Adrenal gland (tissue), 12 donors: ENCODE measurements around the gene SERP2. TPM values are rescaled to one million over a fixed set of nuclear protein-coding genes. Genes with fewer than 3 reads are reported as not detected.

Source experiments
- DNase-seq, 7 donors: peaks; one replicate each; pipeline ENCODE4 v3.0.0-alpha.2; 2019 to 2020
- H3K27ac ChIP-seq, 5 donors: fragments of 200-600 bp; sonication (generic) in 4 of 5; 1 replicate in 3 of 5; 2 replicates in 2 of 5; pipeline versions ENCODE4 v1.5.1 to v1.8.0; 2016 to 2020; ENCODE audit warnings: mild to moderate bottlenecking in 1 of 5
- H3K27me3 ChIP-seq: fragments of 200-600 bp; 2 replicates; pipeline ENCODE4 v1.8.0; 2021
- H3K36me3 ChIP-seq, 2 donors: fragments of 200-600 bp; replicated peaks in 1 of 2; 1 replicate in 1 of 2; 2 replicates in 1 of 2; pipeline versions ENCODE4 v1.5.1 to v1.8.0; 2018 to 2022
- H3K4me1 ChIP-seq, 2 donors: fragments of 200-600 bp; replicated peaks in 1 of 2; 1 replicate in 1 of 2; 2 replicates in 1 of 2; pipeline versions ENCODE4 v1.5.1 to v1.8.0; 2018 to 2021
- H3K4me3 ChIP-seq, 4 donors: fragments of 200-600 bp; sonication (generic) in 3 of 4; one replicate each; pipeline ENCODE4 v1.5.1; 2016 to 2018
- H3K9me3 ChIP-seq, 3 donors: fragments of 200-600 bp; sonication (generic) in 1 of 3; replicated peaks in 1 of 3; 1 replicate in 2 of 3; 2 replicates in 1 of 3; pipeline versions ENCODE4 v1.5.1 to v1.8.0; 2016 to 2021
- POLR2A ChIP-seq, 2 donors: fragments of 450-650 bp; IDR thresholded peaks; one replicate each; pipeline ENCODE4 v1.6.1; 2017; ENCODE audit warnings: antibody characterized with exemption in 2 of 2, mild to moderate bottlenecking in 2 of 2, moderate library complexity in 1 of 2
- WGBS, 4 donors: extraction: QIAGEN DNeasy Blood & Tissue Kit in 2 of 4; methylation state at CpG; one replicate each; pipeline versions ENCODE4 v1.1.5 to v1.1.7; 2013 to 2017; 5-methylcytosine and 5-hydroxymethylcytosine counted together
- intact Hi-C, 2 donors: fragments of 100-400 bp; cut with DNase I; formaldehyde crosslinking; loops; one replicate each; pipeline versions ENCODE4 v1.14.1 to v1.15.0; 2022 to 2023
- polyA plus RNA-seq, 3 donors: library from polyadenylated mRNA; stranded (reverse); fragments of 200-250 nt in 2 of 3; fragments of 350-450 nt in 1 of 3; fragmentation: Illumina TruSeq in 1 of 3; extraction: RNeasy Lipid Tissue Mini Kit (QIAGEN cat#74804) in 1 of 3; gene quantifications; one replicate each; pipeline ENCODE4 v1.2.3, GENCODE V29; 2013 to 2014
- total RNA-seq, 9 donors: library from RNA; depleted of rRNA in 4 of 9; stranded (reverse); fragments of >200 nt in 4 of 9; fragments of 120-200 nt in 1 of 9; fragmentation: NEBNext Ultra II Directional in 1 of 9; extraction: Animal tissue kit (Norgen Biotek cat#: 25700) in 1 of 9; gene quantifications; one replicate each; pipeline versions ENCODE4 v1.1.0 to v1.2.4, GENCODE V29; 2013 to 2023
- TF ChIP-seq, protein P1 (sequence below), 6 experiments: fragments of 450-650 bp in 4 of 6; fragments of 200-600 bp in 2 of 6; sonication (generic) in 1 of 6; IDR thresholded peaks; 1 replicate in 5 of 6; 2 replicates in 1 of 6; pipeline versions ENCODE4 v1.5.1 to v1.8.0; 2016 to 2021; ENCODE audit warnings: antibody characterized with exemption in 6 of 6, mild to moderate bottlenecking in 2 of 6, moderate library complexity in 1 of 6
- donor health status: healthy with polysubstance abuse.
- donor health status: Bipolar disorder and iron deficiency.
- donor health status: DM: yes; HTN: yes; CAD: no.
- donor health status: DM: no; HTN: no; CAD: no.
- donor health status: DM: no; HTN: no; CAD: no.
- donor health status: DM: yes; HTN: yes; CAD: no.

The SERP2 gene
- total and polyA plus RNA-seq, 12 donors = 2.6 to 11.3 (median 4.5) TPM

DNA sequence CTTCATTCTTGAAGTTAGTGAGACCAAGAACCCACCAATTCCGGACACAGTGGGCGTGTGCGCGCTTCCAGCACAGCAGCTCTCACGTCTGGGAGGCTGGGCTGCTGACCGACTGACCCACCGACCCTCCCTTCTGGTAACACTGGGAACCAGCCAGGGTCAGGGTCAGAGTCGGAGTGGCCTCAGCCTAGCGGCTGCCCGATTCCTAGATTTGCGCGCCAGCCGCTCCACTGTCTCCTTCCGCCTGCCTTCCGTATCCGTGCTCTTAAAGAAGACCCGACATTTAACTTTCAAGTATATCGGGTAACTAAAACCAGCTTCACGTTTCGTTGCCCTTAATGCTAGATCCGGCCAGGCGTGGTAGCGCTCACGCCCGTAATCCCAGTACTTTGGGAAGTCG lies 41.1 kb downstream of the SERP2 start:
- Histone ChIP-seq H3K36me3 (no peaks in the 10 kb centered on the region), H3K4me1 (no peaks in the 10 kb centered on the region), H3K27me3 (no peaks in the 10 kb centered on the region), H3K9me3 (no peaks in the 10 kb centered on the region), H3K27ac (no peak overlapping the region), H3K4me3 (no peak overlapping the region)
- no peak for TF ChIP-seq POLR2A (IDR thresholded peaks at IDR 0.05)
- TF ChIP-seq, protein P1, sequence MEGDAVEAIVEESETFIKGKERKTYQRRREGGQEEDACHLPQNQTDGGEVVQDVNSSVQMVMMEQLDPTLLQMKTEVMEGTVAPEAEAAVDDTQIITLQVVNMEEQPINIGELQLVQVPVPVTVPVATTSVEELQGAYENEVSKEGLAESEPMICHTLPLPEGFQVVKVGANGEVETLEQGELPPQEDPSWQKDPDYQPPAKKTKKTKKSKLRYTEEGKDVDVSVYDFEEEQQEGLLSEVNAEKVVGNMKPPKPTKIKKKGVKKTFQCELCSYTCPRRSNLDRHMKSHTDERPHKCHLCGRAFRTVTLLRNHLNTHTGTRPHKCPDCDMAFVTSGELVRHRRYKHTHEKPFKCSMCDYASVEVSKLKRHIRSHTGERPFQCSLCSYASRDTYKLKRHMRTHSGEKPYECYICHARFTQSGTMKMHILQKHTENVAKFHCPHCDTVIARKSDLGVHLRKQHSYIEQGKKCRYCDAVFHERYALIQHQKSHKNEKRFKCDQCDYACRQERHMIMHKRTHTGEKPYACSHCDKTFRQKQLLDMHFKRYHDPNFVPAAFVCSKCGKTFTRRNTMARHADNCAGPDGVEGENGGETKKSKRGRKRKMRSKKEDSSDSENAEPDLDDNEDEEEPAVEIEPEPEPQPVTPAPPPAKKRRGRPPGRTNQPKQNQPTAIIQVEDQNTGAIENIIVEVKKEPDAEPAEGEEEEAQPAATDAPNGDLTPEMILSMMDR (IDR thresholded peaks at IDR 0.05) = no peak
- DNase-seq = no peak
- 91 to 97% (median 93%) methylated on average over 26 of the region's 26 CpGs for WGBS, 4 donors
- intact Hi-C loops = no loop called here

DNA sequence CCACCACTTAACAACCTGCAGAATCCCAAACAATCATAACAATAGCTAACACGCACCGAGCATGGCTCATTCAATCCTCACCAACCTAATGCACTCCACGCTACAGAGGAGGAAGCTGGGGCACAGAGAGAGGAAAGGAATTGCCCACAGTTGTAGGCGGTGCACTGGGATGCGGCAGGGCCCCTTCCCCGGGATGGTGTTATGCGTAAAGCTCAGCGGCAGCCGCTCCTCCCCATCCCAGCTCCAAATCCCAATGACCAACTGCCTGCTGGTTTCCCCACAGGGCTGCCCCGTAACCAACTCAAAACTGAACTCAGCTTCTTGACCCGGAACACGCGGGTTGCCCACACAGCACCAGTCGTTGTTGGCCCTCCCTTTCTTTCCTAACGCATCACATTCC lies 42.2 kb downstream of the SERP2 start:
- Histone ChIP-seq H3K4me1 (peaks cover 0 to 5% of the 10 kb centered on the region in 2 donors), H3K27ac (no peak overlapping the region), H3K9me3 (no peaks in the 10 kb centered on the region), H3K4me3 (no peak overlapping the region), H3K36me3 (no peaks in the 10 kb centered on the region), H3K27me3 (no peaks in the 10 kb centered on the region)
- TF ChIP-seq, protein P1 (IDR thresholded peaks at IDR 0.05) = no peak
- TF ChIP-seq POLR2A (IDR thresholded peaks at IDR 0.05) = no peak
- intact Hi-C loops = no loop called here
- 85 to 95% (median 86%) methylated on average over 15 of the region's 15 CpGs for WGBS, 4 donors
- DNase-seq = no peak

DNA sequence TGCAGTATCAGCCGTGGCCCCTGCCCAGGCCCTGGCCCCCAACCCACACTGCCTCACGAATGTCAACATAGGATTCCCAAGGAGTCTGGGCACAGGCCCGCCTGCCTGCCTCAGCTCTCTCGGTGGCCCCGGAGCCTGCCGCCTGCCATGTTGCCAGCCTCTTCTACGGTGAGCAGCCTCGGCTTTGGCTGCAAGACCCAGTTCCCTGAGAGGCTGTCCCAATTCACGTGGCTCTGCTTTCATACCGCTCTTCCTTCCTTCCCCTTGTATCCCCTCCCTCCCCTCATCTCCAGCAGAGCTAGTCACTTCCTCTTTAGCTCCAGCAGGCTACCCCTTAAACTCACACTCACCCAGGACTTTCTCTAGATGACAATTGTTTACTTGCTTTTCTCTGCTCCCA lies 42.7 kb downstream of the SERP2 start:
- intact Hi-C loops = no loop called here
- WGBS, 4 donors = 74 to 83% (median 80%) methylated on average over 10 of the region's 10 CpGs
- no peak for TF ChIP-seq POLR2A (IDR thresholded peaks at IDR 0.05)
- TF ChIP-seq, protein P1 (IDR thresholded peaks at IDR 0.05) = no peak

DNA sequence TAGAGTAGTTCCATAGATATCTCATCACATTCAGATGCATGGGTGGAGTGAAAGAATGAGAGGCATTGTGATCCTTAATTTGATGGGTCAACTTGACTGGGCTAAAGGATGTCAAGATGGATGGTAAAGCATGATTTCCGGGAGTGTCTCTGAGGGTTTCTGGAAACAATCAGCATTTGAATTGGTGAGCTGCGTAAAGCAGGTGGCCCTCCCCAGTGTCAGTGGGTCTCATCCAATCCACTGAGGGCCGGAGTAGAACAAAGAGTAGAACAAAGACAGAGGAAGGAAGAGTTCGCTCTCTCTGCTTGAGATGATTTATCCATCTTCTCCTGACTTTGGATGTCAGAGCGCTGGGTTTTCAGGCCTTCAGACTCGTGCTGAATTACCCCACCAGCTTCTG lies 43.1 kb downstream of the SERP2 start:
- TF ChIP-seq, protein P1 (IDR thresholded peaks at IDR 0.05) = no peak
- no peak for TF ChIP-seq POLR2A (IDR thresholded peaks at IDR 0.05)
- no peak for DNase-seq
- intact Hi-C loops = no loop called here
- 86 to 93% (median 92%) methylated on average over 6 of the region's 6 CpGs for WGBS, 4 donors
- Histone ChIP-seq H3K4me1 (peaks cover 0 to 6% of the 10 kb centered on the region in 2 donors), H3K4me3 (no peak overlapping the region), H3K27ac (no peak overlapping the region), H3K36me3 (no peaks in the 10 kb centered on the region), H3K9me3 (no peaks in the 10 kb centered on the region), H3K27me3 (no peaks in the 10 kb centered on the region)

More for the DNA sequence above, 42.7 kb downstream of the SERP2 start:
- H3K27me3 ChIP-seq = no peaks in the 10 kb centered on the region
- no peak overlapping the region for H3K27ac ChIP-seq
- H3K4me1 ChIP-seq = peaks cover 0 to 6% of the 10 kb centered on the region in 2 donors
- no peak for DNase-seq
- H3K36me3 ChIP-seq = no peaks in the 10 kb centered on the region
- no peak overlapping the region for H3K4me3 ChIP-seq
- H3K9me3 ChIP-seq = no peaks in the 10 kb centered on the region
